IPS DF 19.7 (cell line): Measurements from ENCODE around the gene LGI4.
A peak's percentile ranks its signal among the peaks of the same experiment; 100 is the strongest.
"Not testable (repeated sequence)": the region's sequence is repeated elsewhere in the genome, so short reads cannot be mapped to it uniquely, and the experiment has no call there.

Experiments used
- DNase-seq: peaks from one replicate; pipeline ENCODE4 v3.0.0-alpha.2; 2013; ENCODE audit warnings: low read depth, low spot score

The LGI4 gene

DNA sequence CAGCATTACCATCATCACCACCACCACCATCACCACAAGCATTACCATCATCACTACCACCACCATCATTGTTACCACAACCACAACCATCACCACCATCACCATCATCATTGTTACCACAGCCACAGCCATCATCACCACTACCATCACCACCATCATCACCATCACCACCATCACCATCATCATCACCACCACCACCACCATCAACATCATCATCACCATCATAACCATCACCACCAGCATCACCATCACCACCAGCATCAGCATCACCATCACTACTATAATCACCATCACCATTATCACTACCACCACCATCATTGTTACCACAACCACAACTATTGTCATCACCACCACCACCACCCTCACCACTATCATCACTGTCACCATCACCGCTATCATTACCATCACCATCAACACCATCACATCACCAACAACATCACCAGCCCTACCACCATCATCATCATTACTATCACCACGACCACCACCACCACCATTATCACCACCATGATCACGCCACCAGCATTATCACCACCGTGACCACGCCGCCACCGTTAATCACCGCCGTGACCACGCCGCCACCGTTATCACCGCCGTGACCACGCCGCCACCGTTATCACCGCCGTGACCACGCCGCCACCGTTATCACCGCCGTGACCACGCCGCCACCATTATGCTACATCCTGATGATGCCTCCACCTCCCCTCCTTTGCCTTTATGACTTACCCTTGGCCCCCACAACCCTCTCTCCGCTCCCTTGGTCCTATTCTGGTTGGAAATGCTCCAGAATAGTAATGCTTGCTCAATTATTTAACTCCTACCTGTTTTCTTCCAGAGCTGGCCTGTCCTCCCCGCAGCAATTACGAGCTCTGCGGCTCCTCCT is 29.2 kb downstream of the LGI4 start:
- DNase-seq = no peak

DNA sequence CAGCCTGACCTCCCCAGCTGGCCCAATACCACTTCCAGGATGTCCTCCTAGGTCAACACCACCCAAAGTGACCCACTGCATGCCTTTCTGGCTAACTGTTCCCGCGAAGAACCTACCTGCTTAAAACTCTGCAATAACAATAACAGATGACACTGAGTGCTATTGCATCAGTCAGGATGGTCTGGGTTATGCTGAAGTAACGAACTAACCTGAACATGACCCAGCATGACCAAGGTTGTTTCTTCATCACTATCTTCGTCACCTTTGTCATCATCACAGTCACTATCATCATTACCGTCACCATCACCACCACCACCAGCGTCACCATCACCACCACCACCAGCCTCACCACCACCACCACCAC is 29.8 kb downstream of the LGI4 start:
- DNase-seq = no peak

DNA sequence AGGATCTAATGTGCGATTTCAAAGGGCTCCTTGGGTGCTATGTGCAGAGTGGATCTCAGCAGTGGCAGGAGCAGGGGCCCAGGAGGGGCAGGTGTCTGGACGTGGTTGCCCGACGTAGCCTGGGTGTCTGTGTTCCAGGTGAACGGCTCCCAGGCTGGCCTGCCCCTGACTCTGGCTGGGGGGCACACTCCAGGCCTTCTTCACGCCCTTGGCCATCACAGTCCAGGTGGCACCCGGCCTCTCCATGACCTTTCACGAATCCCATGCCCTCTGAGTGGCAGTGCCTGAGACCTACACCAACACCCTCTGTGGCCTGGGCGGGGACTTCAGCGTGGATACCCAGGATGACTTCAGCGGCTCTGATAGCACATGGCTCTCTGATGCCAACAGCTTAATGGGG is 30.5 kb downstream of the LGI4 start:
- no peak for DNase-seq

DNA sequence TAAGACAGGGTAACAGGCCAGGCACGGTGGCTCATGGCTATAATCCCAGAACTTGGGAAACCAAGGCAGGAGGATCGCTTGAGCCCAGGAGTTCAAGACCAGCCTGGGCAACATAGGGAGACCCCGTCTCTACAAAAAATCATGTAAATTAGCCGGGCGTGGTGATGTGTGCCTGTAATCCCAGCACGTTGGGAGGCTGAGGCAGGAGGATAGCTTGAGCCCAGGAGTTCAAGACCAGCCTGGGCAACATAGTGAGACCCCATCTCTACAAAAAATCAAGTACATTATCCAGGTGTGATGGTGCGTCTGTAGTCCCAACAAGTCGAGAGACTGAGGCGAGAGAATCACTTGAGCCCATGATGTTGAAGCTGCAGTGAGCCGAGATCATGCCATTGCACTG is 31.2 kb downstream of the LGI4 start:
- not testable (repeated sequence) for DNase-seq

DNA sequence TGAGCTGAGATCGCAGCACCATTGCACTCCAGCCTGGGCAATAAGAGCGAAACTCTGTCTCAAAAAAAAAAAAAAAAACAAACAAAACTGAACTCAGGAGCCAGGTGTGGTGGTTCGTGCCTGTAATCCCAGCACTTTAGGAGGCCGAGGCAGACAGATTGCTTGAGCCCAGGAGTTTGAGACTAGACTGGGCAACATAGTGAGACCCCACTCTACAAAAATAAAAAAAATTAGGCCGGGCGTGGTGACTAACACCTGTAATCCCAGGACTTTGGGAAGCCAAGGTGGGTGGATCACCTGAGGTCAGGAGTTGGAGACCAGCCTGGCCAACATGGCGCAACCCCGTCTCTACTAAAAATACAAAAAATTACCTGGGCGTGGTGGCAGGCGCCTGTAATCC is 32.9 kb downstream of the LGI4 start:
- not testable (repeated sequence) for DNase-seq

DNA sequence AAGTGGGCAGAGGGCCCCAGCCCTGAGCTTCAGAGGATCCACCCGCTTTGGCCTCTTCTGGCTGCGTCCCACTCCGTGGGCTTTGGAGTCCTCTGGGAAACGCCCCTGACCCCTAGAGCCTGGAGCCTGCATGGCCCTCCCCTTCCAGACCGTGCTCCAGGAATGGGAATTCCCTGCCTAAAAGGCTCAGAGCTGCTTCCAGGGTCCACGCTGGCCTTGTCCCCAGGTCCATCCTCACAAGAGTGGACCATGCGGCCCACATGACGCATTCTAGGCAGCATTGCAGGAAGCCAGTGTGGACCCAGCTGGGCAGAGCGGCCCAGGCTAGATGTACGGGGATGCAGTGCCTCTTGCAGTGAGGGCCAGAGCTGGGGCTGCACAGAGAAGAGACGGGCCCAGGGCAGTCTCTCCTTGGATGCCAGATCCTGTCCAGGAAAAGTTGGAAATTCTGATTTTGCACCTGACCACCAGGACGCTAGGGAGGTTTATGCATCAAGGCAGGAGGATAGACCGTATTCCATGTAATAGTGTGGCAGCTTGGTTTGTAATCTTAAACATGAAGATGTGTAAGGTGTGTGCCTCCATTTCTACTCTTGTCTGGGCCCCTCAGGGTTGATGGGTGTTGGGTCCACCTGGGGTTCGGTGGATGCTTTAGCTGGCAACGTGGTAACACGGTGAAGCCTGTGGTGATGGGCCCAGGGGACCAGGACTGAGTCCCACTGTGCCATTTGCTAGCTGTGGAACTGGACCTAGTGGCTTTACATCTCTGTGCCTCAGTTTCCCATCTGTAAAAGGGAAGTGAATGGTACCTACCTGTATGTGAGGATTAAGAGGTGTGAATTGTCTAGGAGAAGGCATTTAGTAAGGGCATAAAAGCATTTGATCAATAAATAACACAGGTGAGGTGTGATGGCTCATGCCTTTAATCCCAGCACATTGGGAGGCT is 34.0 kb downstream of the LGI4 start:
- DNase-seq = no peak

DNA sequence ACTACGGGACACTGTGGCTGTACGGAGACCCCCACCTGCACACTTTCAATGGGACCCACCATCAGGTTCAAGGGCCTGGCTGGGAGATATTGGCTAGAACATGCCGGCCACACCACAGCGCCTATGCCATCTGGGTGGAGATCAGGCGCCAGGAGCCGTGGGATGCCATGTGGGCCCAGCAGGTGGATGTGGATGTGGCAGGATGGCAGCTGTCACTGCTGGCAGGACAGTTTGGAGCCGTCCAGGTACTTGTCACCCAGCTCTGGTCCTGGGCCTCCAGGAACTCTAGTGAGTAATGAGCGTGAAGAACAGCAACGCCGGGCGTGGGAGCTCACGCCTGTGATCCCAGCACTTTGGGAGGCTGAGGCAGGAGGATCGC is 35.0 kb downstream of the LGI4 start:
- DNase-seq = no peak

DNA sequence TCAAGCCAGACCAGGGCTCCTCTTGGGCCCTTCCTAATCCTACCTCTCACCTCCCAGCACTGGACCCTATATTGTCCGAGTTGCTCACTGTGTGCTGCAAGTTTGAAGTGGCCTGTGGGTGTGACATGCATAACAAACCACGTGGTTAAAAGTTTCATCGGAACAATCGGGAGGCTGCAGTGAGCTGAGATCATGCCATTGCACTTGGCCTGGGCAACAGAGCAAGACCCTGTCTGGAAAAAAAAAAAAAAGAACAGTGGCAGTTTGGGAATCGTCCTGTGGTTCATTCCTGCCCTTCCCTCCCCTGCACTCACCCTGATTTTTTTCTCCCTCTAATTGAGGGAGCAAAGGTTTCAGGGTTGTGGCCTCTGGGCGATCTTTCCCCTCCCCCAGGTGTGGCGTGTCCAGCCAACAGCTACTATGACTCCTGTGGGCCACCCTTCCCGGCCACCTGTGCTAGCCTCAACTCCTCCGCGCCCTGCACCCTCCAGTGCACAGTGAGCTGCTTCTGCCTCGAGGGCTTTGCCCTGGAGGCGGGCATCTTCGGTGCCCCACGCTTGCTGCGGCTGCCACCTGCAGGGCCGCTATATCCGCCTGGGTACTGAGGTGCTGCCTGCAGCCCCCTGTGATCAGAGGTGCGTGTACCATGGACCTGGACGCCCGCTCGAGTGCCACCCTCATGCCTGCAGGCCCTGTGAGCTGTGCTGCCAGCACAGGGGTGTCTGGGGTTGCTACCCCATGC is 35.5 kb downstream of the LGI4 start:
- no peak for DNase-seq

DNA sequence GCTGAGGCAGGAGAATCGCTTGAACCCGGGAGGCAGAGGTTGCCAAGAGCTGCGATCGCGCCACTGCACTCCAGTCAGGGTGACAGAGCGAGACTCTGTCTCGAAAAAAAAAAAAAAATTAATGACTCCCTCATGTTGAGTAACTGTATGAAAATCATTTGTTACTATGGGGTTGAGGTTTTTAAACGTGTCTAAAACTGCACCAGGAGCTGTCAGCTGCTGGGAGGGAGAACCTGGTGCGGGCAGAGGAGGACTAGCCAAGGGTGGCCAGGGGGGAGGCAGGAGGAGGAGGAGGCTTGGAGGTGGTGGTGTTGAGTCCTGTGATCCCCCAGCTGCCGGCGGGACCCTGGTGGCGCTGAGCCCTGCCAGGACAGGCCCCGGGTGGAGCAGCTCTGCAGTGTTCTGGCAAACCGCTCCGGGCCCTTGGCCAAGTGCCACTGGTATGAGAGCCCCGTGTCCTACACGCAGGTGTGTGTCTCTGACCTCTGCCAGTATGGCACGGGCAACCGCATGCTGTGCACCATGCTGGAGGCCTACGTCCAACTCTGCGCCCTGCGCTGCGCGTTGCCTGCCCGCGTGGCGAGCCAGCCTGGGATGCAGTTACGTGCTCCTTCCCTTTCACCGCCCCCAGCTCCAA is 36.3 kb downstream of the LGI4 start:
- no peak for DNase-seq

- no peak for DNase-seq
Measured at GRCh38 chr19:35095667-35096368, 39.0 kb downstream of the LGI4 start.

- DNase-seq = no peak
Measured at GRCh38 chr19:35094656-35095055, 40.2 kb downstream of the LGI4 start.

GRCh38 chr19:35093941-35094647 is 40.8 kb downstream of the LGI4 start:
- DNase-seq = no peak

DNA sequence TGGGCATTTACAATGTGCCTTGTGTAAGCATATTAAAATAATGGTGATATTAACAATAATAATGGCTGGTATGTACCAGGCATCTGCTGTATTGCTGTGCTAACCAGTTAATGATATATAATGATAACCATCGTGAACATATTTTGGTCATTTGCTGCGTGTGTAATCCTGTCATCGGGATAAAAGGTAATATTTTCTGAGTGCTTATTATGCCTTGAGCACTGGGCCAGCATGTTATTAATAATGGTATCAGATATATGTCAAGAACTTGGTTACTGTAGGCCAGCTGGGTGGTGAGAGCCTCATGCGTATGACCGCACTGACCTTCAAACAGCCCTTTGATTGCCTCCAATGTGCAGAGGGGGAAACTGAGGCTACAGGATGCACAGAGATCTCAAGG is 41.4 kb downstream of the LGI4 start:
- no peak for DNase-seq

DNA sequence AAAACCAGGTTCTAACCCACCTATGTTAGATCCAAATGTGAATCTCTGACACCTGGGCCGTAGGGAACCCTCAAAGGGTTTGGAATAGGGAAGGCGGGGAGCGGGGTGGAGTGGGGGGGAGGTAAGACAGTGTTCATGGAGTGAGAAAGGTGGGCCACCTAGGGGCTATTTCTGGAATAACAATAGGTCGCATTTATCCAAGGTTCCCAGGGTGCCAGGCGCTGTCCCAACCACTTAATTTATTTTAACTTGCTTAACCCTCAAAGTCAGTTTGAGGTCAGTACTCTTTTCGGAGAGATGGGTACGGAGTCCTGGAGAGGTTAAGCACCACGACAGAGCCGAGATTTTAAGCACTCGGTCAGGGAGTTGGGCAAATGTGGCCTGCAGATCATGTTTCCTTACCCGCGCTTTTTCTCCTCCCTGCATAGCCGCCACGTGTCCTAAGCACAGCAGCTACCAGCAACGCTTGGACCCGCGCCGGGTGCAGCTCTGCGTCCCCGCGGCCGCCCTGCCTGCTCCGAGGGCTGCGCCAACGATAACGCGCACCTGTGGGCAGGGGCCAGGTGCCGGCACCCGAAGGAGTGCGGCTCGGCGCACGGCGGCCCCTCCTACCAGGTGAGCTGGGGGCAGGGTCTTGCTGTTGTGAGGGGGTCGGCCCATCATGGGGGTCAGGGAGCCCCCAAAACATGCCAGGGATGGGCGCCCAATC is 44.2 kb downstream of the LGI4 start:
- DNase-seq = peak; percentile 47

GRCh38 chr19:35090160-35090505 is 44.7 kb downstream of the LGI4 start:
- DNase-seq = no peak

GRCh38 chr19:35089554-35089953 is 45.3 kb downstream of the LGI4 start:
- no peak for DNase-seq

GRCh38 chr19:35088131-35088913 is 46.5 kb downstream of the LGI4 start:
- no peak for DNase-seq

DNA sequence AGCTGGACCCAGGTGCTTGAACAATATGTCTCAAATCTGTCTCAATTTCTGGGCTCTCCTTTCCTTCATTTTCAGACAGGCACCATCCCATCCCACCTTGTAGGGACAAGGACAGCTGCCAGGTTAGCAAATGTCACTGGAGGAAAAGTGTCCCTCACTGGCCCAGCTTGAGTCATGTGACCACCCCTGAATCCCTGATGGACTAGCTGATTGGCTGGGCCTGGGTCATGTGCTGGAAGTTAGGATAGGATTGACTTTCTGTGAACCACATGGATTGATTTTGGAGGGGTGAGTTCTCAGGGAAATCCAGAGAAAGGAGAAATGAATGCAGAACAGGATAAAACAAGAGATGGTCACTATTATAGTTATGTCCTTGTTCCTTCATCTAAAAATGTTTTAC is 47.5 kb downstream of the LGI4 start:
- no peak for DNase-seq

DNA sequence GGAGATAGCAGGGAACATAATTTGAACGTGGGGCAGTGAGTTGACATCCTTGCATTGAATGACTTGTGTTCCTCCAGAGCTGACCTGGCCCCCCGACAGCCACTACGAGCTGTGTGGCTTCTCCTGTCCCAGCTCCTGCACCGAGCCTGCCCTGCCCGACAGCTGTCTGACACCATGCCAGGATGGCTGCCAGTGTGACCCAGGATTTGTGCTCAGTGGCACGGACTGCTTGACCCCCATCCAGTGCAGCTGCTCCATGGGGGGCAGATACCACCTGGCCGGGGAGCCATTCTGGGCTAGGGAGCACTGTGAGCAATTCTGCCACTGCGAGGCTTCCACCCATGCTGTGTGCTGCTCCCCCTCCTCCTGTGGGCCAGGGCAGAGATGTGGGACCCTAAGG is 48.4 kb downstream of the LGI4 start:
- DNase-seq = no peak
